Natural killer cell treated with Interleukin-12 subunit alpha and Interleukin-12 subunit beta and Interleukin-15 and Interleukin-18, amount 100 ng/mL, for 72 hours (primary cell): ENCODE results near the gene BMPR1A. TPM values are rescaled to one million over a fixed set of nuclear protein-coding genes. Genes with fewer than 3 reads are reported as not detected.
"Not testable (repeated sequence)": the region's sequence is repeated elsewhere in the genome, so short reads cannot be mapped to it uniquely, and the experiment has no call there.

Source experiments
- ATAC-seq, 2 donors: fragments of 150-1000 bp; cut with Tn5 transposase in 1 of 2; sonication (Bioruptor Pico), chemical (Tn5 transposase) in 1 of 2; 2 replicates each; pipeline ENCODE4 v1.10.0; 2021
- DNase-seq: peaks from one replicate; pipeline ENCODE4 v3.0.0; 2022; ENCODE audit warnings: low spot score
- H3K27ac Mint-ChIP-seq, 2 donors: 1 replicate in 1 of 2; 2 replicates in 1 of 2; pipeline ENCODE4 v1.8.0; 2022; ENCODE audit warnings: mixed read lengths in 2 of 2, mild to moderate bottlenecking in 1 of 2, moderate library complexity in 1 of 2
- H3K27me3 Mint-ChIP-seq, 2 donors: 1 replicate in 1 of 2; 2 replicates in 1 of 2; pipeline ENCODE4 v1.8.0; 2022; ENCODE audit warnings: mixed read lengths in 2 of 2
- H3K36me3 Mint-ChIP-seq: one replicate; pipeline ENCODE4 v1.8.0; 2022; ENCODE audit warnings: mixed read lengths
- H3K4me1 Mint-ChIP-seq, 2 donors: 1 replicate in 1 of 2; 2 replicates in 1 of 2; pipeline ENCODE4 v1.8.0; 2022; ENCODE audit warnings: low read depth in 2 of 2, mixed read lengths in 2 of 2, mild to moderate bottlenecking in 1 of 2
- H3K4me3 Mint-ChIP-seq: one replicate; pipeline ENCODE4 v1.8.0; 2022; ENCODE audit warnings: mixed read lengths
- H3K9me3 Mint-ChIP-seq: 2 replicates; pipeline ENCODE4 v1.8.0; 2022; ENCODE audit warnings: mixed read lengths
- total RNA-seq, 2 donors: library from RNA; stranded (reverse); gene quantifications; one replicate each; pipeline ENCODE4 v1.2.3, GENCODE V29; 2022

BMPR1A gene
- total RNA-seq, 2 donors from 2014 or later = 8.2 to 11.5 TPM

DNA sequence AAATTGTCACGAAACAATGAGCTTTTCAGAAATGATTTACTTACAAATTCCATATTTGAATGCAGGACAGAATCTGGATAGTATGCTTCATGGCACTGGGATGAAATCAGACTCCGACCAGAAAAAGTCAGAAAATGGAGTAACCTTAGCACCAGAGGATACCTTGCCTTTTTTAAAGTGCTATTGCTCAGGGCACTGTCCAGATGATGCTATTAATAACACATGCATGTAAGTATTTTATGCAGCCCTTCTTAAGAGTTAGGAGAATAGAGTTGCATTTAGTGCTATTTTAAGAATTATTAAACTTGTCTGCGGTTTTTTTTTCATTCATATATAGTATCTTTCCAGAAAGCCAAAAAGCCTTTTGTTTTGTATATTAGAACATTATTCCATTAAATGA lies 133.6 kb downstream of the BMPR1A start:
- DNase-seq (no peak), ATAC-seq (no peak)
- no peaks in the 10 kb centered on the region for H3K9me3 Mint-ChIP-seq
- no peaks in the 10 kb centered on the region for H3K36me3 Mint-ChIP-seq
- H3K4me3 Mint-ChIP-seq = no peak overlapping the region
- H3K4me1 Mint-ChIP-seq = peaks cover 0 to 8% of the 10 kb centered on the region in 2 donors
- no peaks in the 10 kb centered on the region for H3K27me3 Mint-ChIP-seq
- H3K27ac Mint-ChIP-seq = no peak overlapping the region

DNA sequence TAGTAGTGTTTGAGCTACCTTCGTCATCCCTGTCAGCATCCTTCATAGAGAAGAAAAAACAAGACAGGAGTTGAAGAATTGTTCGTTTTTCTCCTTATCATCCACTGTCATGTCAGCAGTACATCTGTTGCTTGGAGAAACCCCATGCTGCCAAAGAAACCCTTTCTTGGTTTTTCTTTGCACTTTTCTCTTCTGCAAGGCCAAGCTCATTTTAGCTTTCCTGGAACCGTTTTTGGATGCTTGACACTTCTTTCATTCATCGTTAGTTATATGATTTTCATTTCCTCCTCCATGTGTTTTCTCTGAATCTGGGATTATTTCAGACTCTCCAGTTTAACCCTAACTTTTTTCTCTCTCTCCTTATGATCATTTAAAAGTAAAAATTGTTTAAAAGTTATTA lies 142.1 kb downstream of the BMPR1A start:
- Mint-ChIP-seq H3K4me1 (no peaks in the 10 kb centered on the region), H3K9me3 (no peaks in the 10 kb centered on the region), H3K36me3 (no peaks in the 10 kb centered on the region), H3K4me3 (no peak overlapping the region), H3K27ac (no peak overlapping the region), H3K27me3 (no peaks in the 10 kb centered on the region)
- ATAC-seq = no peak
- DNase-seq = no peak

DNA sequence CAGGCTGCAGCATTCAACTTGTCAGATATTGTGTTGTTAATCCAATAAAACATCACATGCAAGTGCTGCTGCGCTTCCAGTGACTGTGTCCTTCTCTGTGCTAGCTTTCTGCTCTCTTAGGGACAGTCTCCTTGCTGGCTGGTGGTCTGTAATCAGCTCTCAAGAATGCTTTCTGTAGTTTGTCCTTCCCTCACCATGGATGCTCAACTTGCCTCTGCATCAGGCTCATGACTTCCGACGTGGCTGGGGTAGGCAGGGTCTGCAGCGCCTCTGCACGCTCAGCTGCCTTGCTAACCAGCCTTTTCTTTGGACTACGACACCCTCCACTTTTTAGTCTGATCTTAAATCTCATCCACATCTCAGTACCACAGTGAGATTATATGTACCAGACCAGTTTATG lies 142.7 kb downstream of the BMPR1A start:
- DNase-seq = no peak
- ATAC-seq = no peak
- no peak overlapping the region for H3K27ac Mint-ChIP-seq
- no peaks in the 10 kb centered on the region for H3K27me3 Mint-ChIP-seq
- H3K4me1 Mint-ChIP-seq = no peaks in the 10 kb centered on the region
- no peak overlapping the region for H3K4me3 Mint-ChIP-seq
- no peaks in the 10 kb centered on the region for H3K9me3 Mint-ChIP-seq
- H3K36me3 Mint-ChIP-seq = no peaks in the 10 kb centered on the region

DNA sequence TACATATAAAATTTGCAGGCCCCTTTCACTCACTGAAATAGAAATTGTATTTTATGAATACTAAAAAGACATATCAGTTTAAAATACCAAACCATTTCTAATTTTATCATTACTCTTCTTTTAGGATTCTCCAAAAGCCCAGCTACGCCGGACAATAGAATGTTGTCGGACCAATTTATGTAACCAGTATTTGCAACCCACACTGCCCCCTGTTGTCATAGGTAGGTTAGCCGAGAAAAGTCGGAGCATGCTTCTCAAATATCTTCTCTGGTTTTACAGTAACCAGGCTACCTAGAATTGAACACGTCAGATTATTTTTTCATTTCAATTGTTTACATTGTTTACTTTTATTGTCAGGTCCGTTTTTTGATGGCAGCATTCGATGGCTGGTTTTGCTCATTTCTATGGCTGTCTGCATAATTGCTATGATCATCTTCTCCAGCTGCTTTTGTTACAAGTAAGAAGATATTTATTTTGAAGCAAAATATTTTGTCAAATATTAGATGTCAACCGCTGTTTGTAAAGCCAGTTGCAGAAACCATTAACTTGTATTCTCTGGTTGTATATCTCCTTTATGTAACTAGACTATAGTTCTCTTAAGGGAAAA lies 143.4 kb downstream of the BMPR1A start:
- Mint-ChIP-seq H3K4me3 (no peak overlapping the region), H3K27me3 (no peaks in the 10 kb centered on the region), H3K4me1 (no peaks in the 10 kb centered on the region), H3K27ac (no peak overlapping the region), H3K36me3 (no peaks in the 10 kb centered on the region), H3K9me3 (no peaks in the 10 kb centered on the region)
- no peak for ATAC-seq
- no peak for DNase-seq

DNA sequence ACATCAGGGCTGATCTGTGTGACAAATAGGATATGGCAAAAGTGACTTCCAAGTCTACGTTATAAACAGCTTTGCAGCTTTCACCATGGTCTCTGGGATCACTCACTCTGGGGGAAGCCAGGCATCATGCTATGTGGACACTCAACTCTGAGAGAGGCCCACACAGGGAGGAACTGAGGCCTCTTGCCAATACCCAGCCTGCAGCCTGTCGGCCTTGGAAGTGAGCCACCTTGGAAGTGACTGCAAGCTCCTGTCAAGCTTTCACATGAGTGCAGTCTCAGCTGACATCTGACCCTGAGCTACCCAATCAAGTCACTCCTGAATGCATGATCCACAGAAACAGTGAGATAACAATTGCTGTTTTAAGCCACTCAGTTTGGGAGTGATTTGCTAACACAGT lies 144.5 kb downstream of the BMPR1A start:
- no peak for ATAC-seq
- Mint-ChIP-seq H3K36me3 (peaks cover 7% of the 10 kb centered on the region), H3K27me3 (no peaks in the 10 kb centered on the region)

DNA sequence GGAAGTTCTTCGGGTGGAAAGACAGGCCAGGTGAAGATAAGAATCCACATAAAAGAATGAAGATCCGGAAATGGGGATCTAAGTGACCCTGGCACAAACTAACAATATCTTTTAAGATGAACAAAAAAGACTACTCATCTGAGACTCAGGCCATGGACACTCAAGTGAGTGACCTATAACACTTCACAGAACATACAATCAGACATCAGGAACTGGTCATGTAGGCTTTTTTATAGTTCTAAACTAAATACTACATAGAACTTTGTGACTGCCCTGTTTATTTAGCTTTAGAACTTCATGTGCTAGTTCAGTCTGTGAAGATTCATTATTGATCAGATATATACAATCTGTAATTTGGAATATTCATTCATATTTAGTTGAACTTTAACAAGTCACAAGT lies 148.2 kb downstream of the BMPR1A start:
- Mint-ChIP-seq H3K36me3 (peaks cover 19% of the 10 kb centered on the region), H3K27ac (no peak overlapping the region)

More for the DNA sequence above, 144.5 kb downstream of the BMPR1A start:
- H3K4me1 Mint-ChIP-seq = no peaks in the 10 kb centered on the region
- H3K27ac Mint-ChIP-seq = no peak overlapping the region
- H3K9me3 Mint-ChIP-seq = no peaks in the 10 kb centered on the region
- no peak for DNase-seq
- no peak overlapping the region for H3K4me3 Mint-ChIP-seq

DNA sequence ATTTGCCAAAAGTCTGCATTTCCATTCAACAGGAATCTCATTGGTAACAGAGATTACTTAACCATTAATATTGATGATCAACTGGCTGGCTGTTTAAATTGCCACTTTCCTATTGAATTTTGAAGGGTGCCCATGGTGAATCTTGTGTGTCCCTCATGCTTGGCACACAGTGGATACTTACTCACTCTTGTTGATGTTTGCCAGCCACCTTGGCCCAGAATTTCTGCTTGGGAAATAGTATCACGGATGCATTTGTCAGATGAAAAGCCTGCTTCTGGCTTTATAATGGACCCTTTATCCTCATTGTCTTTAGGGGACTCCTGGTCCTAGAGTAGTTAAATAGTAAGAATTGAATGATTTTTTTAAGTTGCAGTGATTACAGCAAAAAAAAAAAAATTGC lies 149.0 kb downstream of the BMPR1A start:
- Mint-ChIP-seq H3K27ac (no peak overlapping the region), H3K4me3 (no peak overlapping the region), H3K27me3 (no peaks in the 10 kb centered on the region), H3K9me3 (no peaks in the 10 kb centered on the region), H3K36me3 (peaks cover 19% of the 10 kb centered on the region), H3K4me1 (no peaks in the 10 kb centered on the region)
- DNase-seq = no peak
- no peak for ATAC-seq

More for the DNA sequence above, 148.2 kb downstream of the BMPR1A start:
- DNase-seq = no peak
- no peak for ATAC-seq
- no peaks in the 10 kb centered on the region for H3K4me1 Mint-ChIP-seq
- no peaks in the 10 kb centered on the region for H3K9me3 Mint-ChIP-seq
- H3K4me3 Mint-ChIP-seq = no peak overlapping the region
- no peaks in the 10 kb centered on the region for H3K27me3 Mint-ChIP-seq

DNA sequence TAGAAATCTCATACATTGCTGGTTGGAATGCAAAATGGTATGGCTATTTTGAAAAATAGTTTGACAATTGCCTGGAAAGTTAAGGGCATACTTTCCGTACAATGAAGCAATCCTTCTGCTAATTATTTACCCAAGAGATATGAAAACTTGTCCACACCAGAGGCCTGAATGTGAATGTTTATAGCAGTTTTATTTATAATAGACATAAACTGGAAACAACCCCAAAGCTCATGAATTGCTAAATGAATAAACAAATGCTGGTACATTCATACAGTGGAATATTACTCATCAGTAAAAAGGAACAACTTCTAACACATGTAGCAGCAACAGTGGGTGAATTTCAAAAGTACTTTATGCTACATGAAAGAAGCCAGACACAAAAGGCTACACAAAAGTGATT lies 158.3 kb downstream of the BMPR1A start:
- H3K4me1 Mint-ChIP-seq = no peaks in the 10 kb centered on the region
- no peaks in the 10 kb centered on the region for H3K9me3 Mint-ChIP-seq
- ATAC-seq = no peak
- DNase-seq = no peak
- H3K27me3 Mint-ChIP-seq = no peaks in the 10 kb centered on the region
- no peak overlapping the region for H3K27ac Mint-ChIP-seq
- H3K36me3 Mint-ChIP-seq = peaks cover 4% of the 10 kb centered on the region
- no peak overlapping the region for H3K4me3 Mint-ChIP-seq

DNA sequence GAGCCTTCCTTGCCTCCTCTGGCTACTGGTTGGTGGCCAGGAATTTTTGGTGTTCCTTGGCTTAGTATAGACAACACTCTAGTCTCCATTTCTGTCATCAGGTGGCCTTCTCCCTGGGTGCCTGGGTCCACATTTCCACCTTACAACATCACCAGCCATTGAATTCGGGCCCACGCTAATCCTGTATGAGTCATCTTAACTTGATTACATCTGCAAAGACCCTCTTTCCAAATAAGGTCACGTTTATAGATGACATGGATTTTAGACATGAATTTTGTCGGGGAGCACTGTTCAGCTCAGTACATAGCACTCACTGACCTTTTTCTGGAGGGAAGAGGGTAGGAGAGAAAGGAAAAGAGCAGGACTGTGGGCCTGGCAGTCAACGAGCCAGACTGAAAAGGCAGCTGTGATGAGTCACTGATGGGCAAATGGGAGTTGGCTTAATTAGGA lies 161.6 kb downstream of the BMPR1A start:
- Mint-ChIP-seq H3K36me3 (peaks cover 5% of the 10 kb centered on the region), H3K27ac (no peak overlapping the region)

DNA sequence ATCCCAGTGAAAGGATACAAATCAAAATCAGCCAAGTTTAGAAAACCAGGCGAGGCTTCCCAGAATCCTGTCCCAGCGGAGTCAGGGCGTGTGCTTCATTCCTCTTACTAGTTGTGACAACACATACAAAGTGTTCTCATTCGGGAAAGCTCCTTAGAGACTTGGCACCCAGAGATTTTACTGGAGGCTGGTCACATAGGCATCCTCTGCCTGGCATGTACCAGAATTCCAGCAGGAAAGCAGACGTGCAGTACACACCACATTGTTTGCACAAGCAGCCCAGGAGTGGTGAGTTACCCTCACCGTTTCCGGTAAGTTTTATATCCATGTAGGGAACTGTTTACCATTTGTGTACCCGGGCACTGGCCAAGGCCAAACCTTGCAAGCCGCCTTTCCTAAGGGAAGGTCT lies 166.1 kb downstream of the BMPR1A start:
- no peaks in the 10 kb centered on the region for H3K4me1 Mint-ChIP-seq
- H3K4me3 Mint-ChIP-seq = no peak overlapping the region
- peak in 1 of 2 donors; percentile 43 for ATAC-seq
- no peaks in the 10 kb centered on the region for H3K27me3 Mint-ChIP-seq
- H3K9me3 Mint-ChIP-seq = no peaks in the 10 kb centered on the region
- peaks cover 4% of the 10 kb centered on the region for H3K36me3 Mint-ChIP-seq
- DNase-seq = no peak
- H3K27ac Mint-ChIP-seq = no peak overlapping the region

More for the DNA sequence above, 161.6 kb downstream of the BMPR1A start:
- no peaks in the 10 kb centered on the region for H3K9me3 Mint-ChIP-seq
- DNase-seq = no peak
- no peaks in the 10 kb centered on the region for H3K27me3 Mint-ChIP-seq
- no peak for ATAC-seq
- H3K4me1 Mint-ChIP-seq = no peaks in the 10 kb centered on the region
- no peak overlapping the region for H3K4me3 Mint-ChIP-seq

DNA sequence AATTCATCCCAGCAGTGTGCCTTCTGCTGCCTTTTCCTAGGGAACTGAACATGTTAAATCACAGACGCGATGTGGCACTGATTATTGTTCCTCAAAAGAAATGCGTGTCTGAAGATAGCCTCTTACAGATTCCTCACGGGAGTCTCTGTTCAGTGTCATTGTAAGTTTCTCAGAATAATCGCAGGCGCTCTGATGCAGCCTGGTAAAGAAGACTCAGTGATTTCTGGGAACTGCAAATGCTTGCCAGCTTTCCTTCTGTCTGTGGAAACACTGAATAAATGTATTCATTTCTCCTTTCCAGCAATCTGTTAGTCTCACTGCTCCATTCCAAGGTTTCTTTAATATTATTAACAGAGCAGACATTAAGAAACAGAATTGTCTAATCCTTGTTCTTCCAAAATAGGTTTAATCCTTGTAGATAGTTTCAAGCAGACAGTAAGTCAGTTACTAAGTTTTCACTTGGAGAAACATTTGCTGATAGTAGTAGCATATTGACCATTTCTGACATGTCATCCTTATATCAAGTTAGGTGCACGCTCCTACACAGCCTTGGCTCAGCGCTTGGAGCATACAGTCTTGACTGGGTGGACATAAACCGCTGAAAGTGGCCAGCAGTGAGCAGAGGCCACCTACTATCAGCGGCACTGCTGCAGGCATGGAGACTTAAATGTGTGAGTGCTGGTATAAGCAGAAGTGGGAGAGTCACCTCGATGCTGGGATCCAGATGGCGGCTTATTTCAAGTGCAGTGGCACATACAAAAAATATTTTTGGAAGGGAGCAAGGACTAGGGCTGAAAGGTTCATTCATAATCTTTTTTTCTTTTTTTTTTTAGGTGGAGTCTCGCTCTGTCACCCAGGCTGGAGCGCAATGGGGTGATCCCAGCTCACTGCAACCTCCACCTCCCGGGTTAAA lies 173.3 kb downstream of the BMPR1A start:
- Mint-ChIP-seq H3K4me3 (no peak overlapping the region), H3K36me3 (no peaks in the 10 kb centered on the region), H3K9me3 (no peaks in the 10 kb centered on the region), H3K27me3 (no peaks in the 10 kb centered on the region), H3K4me1 (no peaks in the 10 kb centered on the region), H3K27ac (no peak overlapping the region)
- DNase-seq (no peak), ATAC-seq (no peak)

DNA sequence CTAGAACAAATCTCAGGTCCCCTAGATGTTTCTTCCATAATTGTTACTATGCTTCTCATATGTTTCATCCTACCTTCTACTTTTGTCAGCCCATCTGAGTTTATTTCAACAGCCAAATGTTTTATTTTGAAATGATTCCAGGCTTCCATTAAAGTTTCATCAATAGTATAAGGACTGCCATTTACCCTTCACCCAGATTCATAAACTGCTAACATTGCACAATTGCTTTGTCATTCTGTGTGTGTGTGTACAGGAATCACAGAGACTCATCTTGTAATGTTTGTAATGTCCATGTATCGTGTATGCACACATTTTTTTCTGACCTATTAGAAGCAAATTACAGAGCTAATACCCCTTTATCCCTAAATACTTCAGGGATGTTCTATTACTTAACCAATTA lies 175.5 kb downstream of the BMPR1A start:
- no peaks in the 10 kb centered on the region for H3K9me3 Mint-ChIP-seq
- no peak overlapping the region for H3K4me3 Mint-ChIP-seq
- no peak overlapping the region for H3K27ac Mint-ChIP-seq
- H3K36me3 Mint-ChIP-seq = no peaks in the 10 kb centered on the region
- ATAC-seq (no peak), DNase-seq (no peak)
- no peaks in the 10 kb centered on the region for H3K27me3 Mint-ChIP-seq
- no peaks in the 10 kb centered on the region for H3K4me1 Mint-ChIP-seq

DNA sequence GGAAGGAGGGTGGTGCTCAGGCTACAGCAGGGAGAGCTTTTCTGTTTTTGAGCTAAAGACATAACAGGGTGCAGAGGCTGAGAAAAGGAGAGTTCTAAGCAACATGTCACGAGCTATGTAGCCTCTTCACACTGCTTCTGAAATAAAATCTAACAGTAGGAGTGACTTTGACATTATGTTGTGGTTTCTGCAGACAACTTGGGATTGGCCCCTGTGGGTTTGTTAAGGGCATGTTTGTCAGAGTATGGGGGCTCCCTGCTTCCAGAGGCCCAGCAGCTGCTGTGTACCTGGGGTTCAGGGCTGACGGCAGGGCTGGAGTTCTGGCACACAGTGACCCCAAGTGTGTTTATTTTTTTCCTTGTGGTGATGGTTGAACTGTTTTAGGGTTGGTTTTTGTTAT lies 176.3 kb downstream of the BMPR1A start:
- Mint-ChIP-seq H3K27ac (no peak overlapping the region), H3K4me1 (no peaks in the 10 kb centered on the region), H3K36me3 (no peaks in the 10 kb centered on the region), H3K4me3 (no peak overlapping the region), H3K9me3 (no peaks in the 10 kb centered on the region), H3K27me3 (no peaks in the 10 kb centered on the region)
- no peak for ATAC-seq
- DNase-seq = no peak

DNA sequence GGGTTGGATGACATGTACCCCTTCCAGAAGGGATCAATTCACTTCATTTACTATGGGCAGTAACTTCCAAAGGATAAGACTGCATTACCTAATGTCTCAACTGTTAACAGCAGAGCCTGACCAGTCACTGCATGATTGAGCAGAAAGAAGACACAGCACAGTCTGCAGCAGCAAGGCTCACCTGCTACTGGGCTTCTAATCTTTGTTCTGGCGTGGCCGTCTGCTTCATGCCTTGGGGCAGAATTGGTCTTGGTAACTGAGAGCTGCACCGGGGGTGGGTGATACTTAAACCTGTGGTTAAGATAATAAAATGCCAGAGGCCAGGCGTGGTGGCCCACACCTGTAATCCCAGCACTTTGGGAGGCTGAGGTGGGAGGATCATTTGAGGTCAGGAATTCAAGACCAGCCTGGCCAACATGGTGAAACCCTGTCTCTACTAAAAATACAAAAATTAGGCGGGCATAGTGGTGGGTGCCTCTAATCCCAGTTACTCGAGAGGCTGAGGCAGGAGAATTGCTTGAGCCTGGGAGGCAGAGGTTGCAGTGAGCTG lies 177.8 kb downstream of the BMPR1A start:
- H3K27ac Mint-ChIP-seq, H3K4me3 Mint-ChIP-seq, H3K9me3 Mint-ChIP-seq, H3K36me3 Mint-ChIP-seq, H3K27me3 Mint-ChIP-seq, DNase-seq, ATAC-seq, H3K4me1 Mint-ChIP-seq: not testable (repeated sequence)
